GM23338 (cell line): ENCODE results near the gene SETD4. TPM values are rescaled to one million over a fixed set of nuclear protein-coding genes. Genes with fewer than 3 reads are reported as not detected.

Experiments used
- ATAC-seq: fragments of 200-7000 bp; cut with Tn5 transposase; 3 replicates; pipeline ENCODE4 v1.9.1; 2020
- DNase-seq: peaks from one replicate; pipeline ENCODE4 v3.0.0-alpha.2; 2015; ENCODE audit warnings: low spot score
- H2AFZ ChIP-seq: fragments of 200-600 bp; sonication (generic); 2 replicates; pipeline ENCODE4 v1.8.0; 2016; ENCODE audit warnings: antibody characterized with exemption, mild to moderate bottlenecking, moderate library complexity
- H3F3A ChIP-seq: fragments of 200-600 bp; sonication (generic); replicated peaks from 2 replicates; pipeline ENCODE4 v1.8.0; 2017; ENCODE audit warnings: antibody characterized with exemption, mixed run types, low read depth
- H3K27ac ChIP-seq: fragments of 200-600 bp; sonication (generic); 2 replicates; pipeline ENCODE4 v1.6.1; 2016; ENCODE audit warnings: low read depth
- H3K27me3 ChIP-seq: fragments of 200-600 bp; sonication (generic); 2 replicates; pipeline ENCODE4 v1.8.0; 2016; ENCODE audit warnings: mild to moderate bottlenecking, mixed run types, moderate library complexity; ENCODE audit not compliant: insufficient read depth
- H3K36me3 ChIP-seq: fragments of 200-600 bp; sonication (generic); 2 replicates; pipeline ENCODE4 v1.8.0; 2016; ENCODE audit warnings: mild to moderate bottlenecking; ENCODE audit not compliant: insufficient read depth
- H3K4me1 ChIP-seq: fragments of 200-600 bp; sonication (generic); 2 replicates; pipeline ENCODE4 v1.8.0; 2016; ENCODE audit warnings: mild to moderate bottlenecking, moderate library complexity; ENCODE audit not compliant: insufficient read depth
- H3K4me2 ChIP-seq: fragments of 200-600 bp; sonication (generic); 2 replicates; pipeline ENCODE4 v1.7.1; 2017; ENCODE audit warnings: mixed run types
- H3K4me3 ChIP-seq: fragments of 200-600 bp; sonication (generic); 2 replicates; pipeline ENCODE4 v1.6.1; 2016; ENCODE audit warnings: mixed run types
- H3K79me2 ChIP-seq: fragments of 200-600 bp; sonication (generic); replicated peaks from 2 replicates; pipeline ENCODE4 v1.8.0; 2017; ENCODE audit warnings: mild to moderate bottlenecking; ENCODE audit not compliant: insufficient read depth
- H3K9me2 ChIP-seq: fragments of 200-600 bp; sonication (generic); 2 replicates; pipeline ENCODE4 v1.8.0; 2017; ENCODE audit not compliant: insufficient read depth
- H4K20me1 ChIP-seq: fragments of 200-600 bp; sonication (generic); replicated peaks from 2 replicates; pipeline ENCODE4 v1.8.0; 2017; ENCODE audit warnings: mild to moderate bottlenecking; ENCODE audit not compliant: insufficient read depth
- H3K27ac Mint-ChIP-seq: 2 replicates; pipeline ENCODE4 v1.8.0; 2020; ENCODE audit warnings: inconsistent platforms, mild to moderate bottlenecking, moderate library complexity, mixed read lengths
- H3K27me3 Mint-ChIP-seq: 3 replicates; pipeline ENCODE4 v1.8.0; 2022; ENCODE audit warnings: low read depth, mild to moderate bottlenecking, moderate library complexity, mixed read lengths, inconsistent platforms; ENCODE audit not compliant: insufficient read depth, poor library complexity
- H3K36me3 Mint-ChIP-seq: 3 replicates; pipeline ENCODE4 v1.8.0; 2021; ENCODE audit warnings: low read depth, mild to moderate bottlenecking, inconsistent platforms, moderate library complexity, mixed read lengths
- H3K4me1 Mint-ChIP-seq: 3 replicates; pipeline ENCODE4 v1.8.0; 2020; ENCODE audit warnings: mild to moderate bottlenecking, inconsistent platforms, mixed read lengths
- H3K4me3 Mint-ChIP-seq: 3 replicates; pipeline ENCODE4 v1.8.0; 2021; ENCODE audit warnings: moderate library complexity, mild to moderate bottlenecking, inconsistent platforms, mixed read lengths
- H3K9me3 Mint-ChIP-seq: 3 replicates; pipeline ENCODE4 v1.8.0; 2020; ENCODE audit warnings: moderate library complexity, mild to moderate bottlenecking, inconsistent platforms, mixed read lengths
- CREB1 ChIP-seq: fragments of 250-450 bp; sonication (Bioruptor Pico); IDR thresholded peaks from 2 replicates; pipeline ENCODE4 v1.5.0; 2020; ENCODE audit warnings: low read depth, mild to moderate bottlenecking, moderate library complexity
- CTCF ChIP-seq, 2 experiments: fragments of 200-600 bp in 1 of 2; sonication (generic) in 1 of 2; conservative IDR thresholded peaks; 2 replicates each; pipeline versions ENCODE4 v1.5.1 to v1.6.1; 2016 to 2017; ENCODE audit warnings: antibody characterized with exemption in 2 of 2, low read depth in 2 of 2, mild to moderate bottlenecking in 2 of 2, moderate library complexity in 1 of 2
- ETS1 ChIP-seq: IDR thresholded peaks from 2 replicates; pipeline ENCODE4 v1.6.1; 2016; ENCODE audit warnings: antibody characterized with exemption
- EZH2phosphoT487 ChIP-seq: fragments of 200-600 bp; sonication (generic); IDR thresholded peaks from one replicate; pipeline ENCODE4 v1.8.1; 2018; ENCODE audit warnings: antibody characterized with exemption; ENCODE audit not compliant: unreplicated experiment
- JUNB ChIP-seq: IDR thresholded peaks from one replicate; pipeline ENCODE4 v1.6.1; 2016; ENCODE audit warnings: antibody characterized with exemption; ENCODE audit not compliant: unreplicated experiment
- NANOG ChIP-seq: IDR thresholded peaks from 2 replicates; pipeline ENCODE4 v1.6.1; 2016; ENCODE audit warnings: antibody characterized with exemption, borderline replicate concordance
- POLR2AphosphoS5 ChIP-seq: IDR thresholded peaks from 2 replicates; pipeline ENCODE4 v1.6.1; 2016; ENCODE audit warnings: antibody characterized with exemption, low read depth
- STAT1 ChIP-seq: IDR thresholded peaks from one replicate; pipeline ENCODE4 v1.6.1; 2016; ENCODE audit warnings: antibody characterized with exemption; ENCODE audit not compliant: unreplicated experiment
- polyA plus RNA-seq: library from polyadenylated mRNA; unstranded; fragments of >200 nt; fragmentation: Nextera tagmentation; extraction: Ambion mirVana; gene quantifications from 2 replicates; pipeline ENCODE4 v1.2.1, GENCODE V29; 2016
- total RNA-seq: library from RNA; depleted of rRNA; stranded (reverse); fragments of >200 nt; shearing (Covaris generic); gene quantifications from 2 replicates; pipeline ENCODE4 v1.2.3, GENCODE V29; 2014

The SETD4 gene
- total and polyA plus RNA-seq, 2 experiments from 2014 or later: 32.5 to 45.1 TPM

- H3F3A ChIP-seq: 0 out of 2 replicates have a peak, but pooled peaks cover under 1% of the 10 kb centered on the region
- Mint-ChIP-seq H3K27me3 (peaks cover 7% of the 10 kb centered on the region), H3K4me1 (peaks cover 16% of the 10 kb centered on the region), H3K27ac (no peak overlapping the region), H3K9me3 (peaks cover 29% of the 10 kb centered on the region), H3K36me3 (peaks cover 30% of the 10 kb centered on the region), H3K4me3 (no peak overlapping the region)
- peaks cover 18% of the 10 kb centered on the region for H3K36me3 ChIP-seq
- H2AFZ ChIP-seq: no peak overlapping the region
- ATAC-seq (no peak), DNase-seq (no peak)
- peaks cover 7% of the 10 kb centered on the region for H3K9me2 ChIP-seq
- H3K27me3 ChIP-seq: no peaks in the 10 kb centered on the region
- no peaks in the 10 kb centered on the region for H4K20me1 ChIP-seq
- no peak for TF ChIP-seq POLR2AphosphoS5
- no peak overlapping the region for H3K4me2 ChIP-seq
- 0 out of 2 replicates have a peak overlapping the region, but pooled peaks have one; percentile 28 for H3K27ac ChIP-seq
- H3K79me2 ChIP-seq: no peaks in the 10 kb centered on the region
- no peak overlapping the region for H3K4me3 ChIP-seq
- peaks cover 4% of the 10 kb centered on the region for H3K4me1 ChIP-seq
These were observed 29.6 kb upstream of the SETD4 start for GRCh38 chr21:36089946-36090345.

DNA sequence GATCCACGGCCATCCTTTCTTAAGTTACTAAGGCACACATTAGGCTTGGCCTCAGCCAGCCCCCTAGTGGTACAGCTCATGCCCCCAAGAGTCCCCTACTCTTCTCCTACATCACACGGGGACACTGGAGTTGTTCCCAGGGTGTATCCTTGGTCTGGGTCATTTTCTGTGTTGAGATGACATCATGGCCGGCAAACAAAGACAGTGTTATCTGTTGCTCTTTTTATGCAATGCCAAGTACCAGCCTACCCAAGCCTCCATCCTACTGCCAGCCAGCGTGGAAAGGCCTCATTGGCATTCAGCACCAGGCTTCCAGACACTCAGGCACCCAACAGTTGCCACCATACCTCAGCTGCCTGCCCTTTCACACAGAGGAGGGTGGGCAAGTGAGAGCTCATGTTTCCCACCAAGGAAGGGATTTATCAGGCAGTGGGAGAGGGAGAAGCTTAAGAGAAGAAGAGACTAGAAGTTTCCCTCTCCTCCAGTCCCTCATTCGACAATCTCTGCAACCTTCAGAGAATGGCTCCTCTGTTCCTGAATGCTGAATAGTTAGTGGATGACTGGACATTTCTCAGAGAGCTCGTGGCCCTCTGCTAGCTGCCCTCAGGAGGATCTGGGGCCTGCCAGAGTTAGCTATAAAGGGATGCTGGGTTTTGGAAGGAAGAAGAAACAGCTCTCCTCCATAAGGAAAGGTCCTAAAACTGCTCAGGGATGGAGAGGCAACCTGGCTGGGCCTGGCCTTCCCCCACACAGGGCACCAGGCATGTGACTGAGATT, 27.2 kb upstream of the SETD4 start:
- Mint-ChIP-seq H3K36me3 (peaks cover 7% of the 10 kb centered on the region), H3K4me3 (no peak overlapping the region), H3K27me3 (peaks cover 5% of the 10 kb centered on the region), H3K9me3 (peaks cover 6% of the 10 kb centered on the region), H3K4me1 (peaks cover 15% of the 10 kb centered on the region), H3K27ac (no peak overlapping the region)
- Histone ChIP-seq H3K4me2 (no peak overlapping the region), H3K4me3 (no peak overlapping the region), H3K27me3 (no peaks in the 10 kb centered on the region), H3F3A (no peaks in the 10 kb centered on the region), H3K27ac (no peak overlapping the region), H3K9me2 (peaks cover 10% of the 10 kb centered on the region), H3K4me1 (no peaks in the 10 kb centered on the region; the same call in none of the 2 replicates), H2AFZ (peak overlapping the region; percentile 1), H3K79me2 (no peaks in the 10 kb centered on the region), H4K20me1 (no peaks in the 10 kb centered on the region), H3K36me3 (no peaks in the 10 kb centered on the region)
- peak; percentile 97 for ATAC-seq
- TF ChIP-seq CTCF (conservative IDR thresholded peaks at IDR 0.05; ENCODE audit: low read depth in 2 of 2): peak; percentile 69 to 73
- TF ChIP-seq EZH2phosphoT487: no peak
- TF ChIP-seq ETS1: no peak
- no peak for TF ChIP-seq JUNB
- no peak for TF ChIP-seq STAT1
- no peak for TF ChIP-seq CREB1 (CRISPR knock-in tag)
- no peak for TF ChIP-seq NANOG
- DNase-seq: peak; percentile 73
